ENCODE measurements around the gene STK10.

STK10 gene

DNA sequence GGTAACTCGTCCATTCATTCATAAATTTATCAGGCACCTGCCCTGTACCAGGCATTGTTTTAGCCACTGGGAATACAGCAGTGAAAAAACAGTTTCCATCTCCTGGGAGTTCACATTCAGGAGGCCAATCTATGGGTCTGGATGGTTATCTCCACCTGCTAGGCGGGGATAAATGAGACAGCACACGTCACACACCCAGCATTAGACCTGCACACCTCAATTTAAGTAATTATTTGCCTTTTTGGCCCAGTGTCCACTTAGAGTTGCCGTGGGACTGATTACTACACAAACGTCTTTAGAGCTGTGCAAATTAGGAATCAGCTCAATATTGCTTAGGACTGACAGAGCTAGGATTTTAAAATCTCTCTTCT, 46.1 kb downstream of the STK10 start:
- DNase-seq: no peak

DNA sequence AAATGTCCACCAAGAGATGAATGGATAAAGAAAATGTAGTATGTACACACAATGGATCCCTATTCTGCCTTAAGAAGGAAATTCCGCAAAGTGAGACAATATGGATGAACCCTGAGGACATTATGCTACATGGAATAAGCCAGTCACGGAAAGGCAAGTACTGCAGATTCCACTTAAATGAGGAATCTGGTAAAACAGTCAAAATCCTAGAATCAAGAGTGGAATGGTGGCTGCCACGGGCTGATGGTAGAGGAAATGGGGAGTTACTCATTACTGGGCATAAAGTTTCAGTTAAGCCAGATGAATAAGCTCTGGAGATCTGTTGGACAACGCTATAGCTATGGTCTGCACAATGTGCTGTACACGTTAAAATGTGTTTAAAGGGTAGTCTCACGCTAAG, 47.2 kb downstream of the STK10 start:
- no peak for DNase-seq

DNA sequence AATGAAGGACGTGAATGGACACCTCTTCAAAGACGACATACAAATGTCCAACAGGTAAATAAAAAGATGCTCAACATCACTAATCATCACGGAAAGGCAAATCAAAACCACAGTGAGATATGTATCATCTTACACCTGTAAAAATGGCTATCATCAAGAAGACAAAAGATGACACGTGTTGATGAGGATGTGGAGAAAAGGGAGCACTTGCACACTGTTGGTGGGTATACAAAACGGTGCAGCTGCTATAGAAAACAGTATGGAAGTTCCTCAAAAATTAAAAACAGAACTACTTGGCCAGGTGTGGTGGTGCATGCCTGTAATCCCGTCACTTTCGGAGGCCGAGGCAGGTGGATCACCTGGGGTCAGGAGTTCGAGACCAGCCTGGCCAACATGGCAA, 47.9 kb downstream of the STK10 start:
- DNase-seq: no peak

DNA sequence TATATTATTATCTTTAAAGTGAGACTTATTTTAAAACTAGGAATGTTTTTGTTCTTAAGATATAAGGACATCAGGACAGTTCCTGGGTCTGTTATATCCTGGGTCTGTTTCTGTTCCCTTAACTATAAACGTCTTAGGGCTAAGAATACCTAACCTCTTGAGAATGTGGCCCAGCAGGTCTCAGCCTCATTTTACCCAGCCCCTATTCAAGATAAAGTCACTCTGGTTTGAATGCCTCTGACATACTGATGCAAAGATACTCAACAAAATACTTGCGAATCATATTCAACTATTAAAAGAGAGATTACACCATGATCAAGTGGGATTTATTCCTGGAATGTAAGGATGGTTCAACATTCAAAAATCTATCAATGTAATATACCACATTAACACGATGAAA, 51.0 kb downstream of the STK10 start:
- no peak for DNase-seq

DNA sequence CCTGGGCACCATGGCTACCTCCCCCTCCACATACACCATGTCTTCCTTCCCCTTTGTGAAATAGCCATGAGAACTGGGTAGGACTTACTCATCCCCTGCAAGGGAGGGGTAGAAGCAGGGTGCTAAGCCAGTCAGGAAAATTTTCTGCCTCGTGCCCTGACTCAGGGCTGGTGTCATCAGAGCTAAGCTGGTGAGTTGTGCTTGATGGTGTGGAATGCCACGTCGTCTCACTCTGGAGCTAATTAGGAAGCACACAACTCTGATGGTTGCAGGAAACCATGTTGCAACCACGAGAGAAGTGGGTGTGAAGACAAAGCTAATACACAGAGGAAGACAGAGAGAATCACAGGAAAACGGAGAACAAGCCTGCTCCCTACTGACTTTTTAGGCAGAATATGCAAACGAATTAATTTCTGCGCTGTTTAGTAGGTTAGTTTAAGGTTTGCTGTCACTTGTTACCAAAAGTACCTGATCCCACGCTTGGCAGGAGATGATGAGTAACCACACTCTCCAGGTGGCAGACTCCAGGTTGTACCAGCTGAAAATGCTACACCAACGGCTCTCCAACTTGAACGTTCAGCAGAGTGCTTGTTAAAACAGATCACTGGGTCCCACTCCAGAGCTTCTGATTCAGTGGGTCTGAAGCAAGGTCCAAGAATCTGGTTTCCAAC, 54.5 kb downstream of the STK10 start:
- DNase-seq: no peak

DNA sequence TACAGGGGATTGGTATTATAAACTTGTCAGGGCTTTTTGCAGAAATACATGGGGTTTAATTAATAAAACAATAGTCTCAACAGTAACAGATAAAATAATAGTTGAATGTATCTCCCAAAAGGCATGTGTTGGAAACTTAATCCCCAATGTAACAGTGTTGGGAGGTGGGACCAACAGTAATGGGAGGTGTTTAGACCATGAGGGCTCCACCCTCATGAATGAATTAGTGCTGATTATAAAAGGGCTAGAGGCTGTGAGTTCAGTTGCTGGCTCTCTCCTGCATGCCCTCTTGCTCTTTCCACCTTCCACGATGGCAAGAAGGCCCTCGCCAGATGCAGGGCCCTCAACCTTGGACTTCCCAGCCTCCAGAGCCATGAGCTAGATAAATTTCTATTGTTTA, 56.3 kb downstream of the STK10 start:
- DNase-seq: no peak

DNA sequence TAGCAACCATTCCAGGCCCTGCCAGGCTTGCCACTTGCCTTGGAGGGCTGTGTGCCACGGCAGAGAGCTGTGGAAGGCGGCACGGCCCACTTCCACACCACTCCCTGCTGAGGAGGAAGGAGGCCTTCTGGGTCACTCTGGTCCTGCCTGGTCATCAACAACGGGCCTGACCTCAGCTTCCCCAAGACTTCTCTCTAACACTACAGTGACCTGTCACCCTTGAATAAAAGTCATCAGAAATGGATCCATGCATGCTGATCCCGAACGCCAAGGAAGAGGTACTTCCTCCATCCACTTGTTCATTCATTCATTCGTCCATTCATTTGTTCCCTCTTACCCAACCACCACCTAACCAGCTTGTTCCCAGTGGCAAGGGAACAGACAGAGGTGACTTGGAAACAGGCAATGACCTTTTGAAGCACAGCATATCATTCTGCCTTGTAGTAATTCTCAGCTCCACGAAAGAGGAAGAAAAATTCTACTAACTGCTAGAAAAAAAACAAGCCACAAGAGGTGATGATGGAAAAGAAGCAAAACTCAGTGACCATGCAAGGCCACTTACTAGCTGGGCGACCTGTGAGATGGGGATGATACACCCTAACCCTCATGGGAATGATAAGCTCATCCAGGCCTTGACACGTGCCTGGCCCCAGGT, 58.6 kb downstream of the STK10 start:
- DNase-seq: no peak

DNA sequence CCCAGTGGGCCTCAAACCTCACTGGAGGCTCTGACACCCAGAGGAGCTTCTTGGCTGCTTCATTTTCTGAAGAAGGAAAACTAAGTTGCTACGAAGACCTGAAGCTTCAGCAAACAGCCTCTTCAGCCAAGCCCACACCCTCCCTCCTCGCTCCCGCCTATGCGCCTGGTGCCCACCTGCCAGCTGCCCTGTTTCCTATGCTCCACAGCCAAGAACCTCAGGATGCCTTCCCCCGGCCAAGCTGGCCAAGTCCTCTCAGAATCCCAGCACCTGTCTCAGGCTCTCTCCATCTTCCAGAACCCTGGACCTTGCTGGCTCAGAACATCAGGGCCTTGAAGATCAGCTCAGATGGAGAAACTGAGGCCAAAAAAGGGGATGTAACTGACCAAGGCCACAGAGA, 60.4 kb downstream of the STK10 start:
- DNase-seq: no peak

DNA sequence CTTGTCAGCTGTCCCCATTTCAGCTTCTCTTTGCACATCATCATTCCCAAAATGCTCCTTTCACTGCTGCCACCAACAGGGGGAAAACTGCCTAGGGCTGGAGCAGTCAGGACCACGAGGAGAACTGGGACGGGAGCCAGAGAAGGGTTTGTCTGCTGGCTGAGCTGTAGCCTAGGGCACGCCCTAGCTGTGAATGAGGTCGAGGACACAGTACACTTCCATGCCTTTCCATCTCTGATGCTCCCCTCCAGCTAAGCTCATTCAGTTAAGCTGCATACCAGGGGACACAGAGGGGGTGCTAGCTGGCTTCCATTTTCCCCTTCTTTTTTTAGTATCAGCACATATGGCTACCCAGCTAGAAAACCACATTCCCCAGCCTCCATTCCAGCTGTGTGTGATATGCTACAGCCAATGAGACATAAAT, 64.7 kb downstream of the STK10 start:
- no peak for DNase-seq

DNA sequence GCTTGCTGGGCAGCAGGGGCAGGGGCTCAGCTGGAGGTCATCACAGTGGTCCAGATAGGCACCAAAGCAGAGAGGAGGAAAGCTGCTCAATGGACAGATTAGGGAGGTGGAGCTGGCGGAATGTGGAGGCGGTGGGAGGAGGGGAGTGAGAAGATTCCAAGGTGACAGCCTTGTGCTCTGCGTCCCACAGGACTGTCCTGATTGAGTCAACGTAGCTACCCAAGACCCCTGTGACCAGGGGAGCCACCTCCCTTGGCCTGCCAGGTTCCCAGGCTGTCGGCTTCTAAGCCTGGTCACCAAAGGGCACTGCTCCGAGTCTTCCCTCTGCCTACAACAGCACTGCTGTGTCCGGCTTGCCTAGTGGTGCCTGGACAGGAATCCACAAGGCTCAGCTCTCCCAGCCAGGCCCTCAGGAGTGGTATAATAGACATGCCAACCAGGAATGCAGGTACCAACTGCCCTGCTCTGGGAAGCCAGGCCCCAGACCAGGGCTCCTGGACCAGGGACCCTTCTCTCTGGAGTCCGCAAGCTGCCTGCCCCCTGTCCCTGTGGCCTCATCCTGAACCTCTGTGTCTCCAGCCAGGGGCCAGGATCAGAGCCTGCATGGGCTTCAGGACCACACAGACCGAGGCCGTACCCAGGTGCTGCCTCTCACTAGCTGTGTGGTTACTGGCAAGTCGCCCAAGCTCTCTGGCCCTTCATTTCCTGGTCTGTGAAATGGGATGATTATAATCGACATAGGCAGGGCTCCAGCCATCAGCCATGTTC, 67.9 kb downstream of the STK10 start:
- no peak for DNase-seq

DNA sequence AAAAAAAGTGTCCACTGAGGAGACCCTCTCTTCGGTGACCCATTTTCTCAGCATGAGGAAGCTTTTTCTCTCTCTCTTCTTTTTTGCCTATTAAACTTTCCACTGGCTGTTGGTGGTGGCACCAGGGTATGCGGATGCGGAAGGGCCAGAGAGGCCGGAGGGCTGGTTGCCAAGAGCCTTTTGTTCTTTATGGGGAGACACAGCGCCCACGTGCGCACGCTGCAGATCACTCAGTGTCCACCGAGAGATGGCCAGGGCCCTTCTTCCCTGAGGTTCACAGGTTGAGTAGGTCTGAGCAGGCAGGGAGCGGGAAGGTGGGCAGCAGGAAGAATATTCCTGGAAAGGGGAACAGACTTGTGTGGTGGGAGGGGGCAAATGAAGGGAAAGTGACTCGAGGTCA, 69.1 kb downstream of the STK10 start:
- no peak for DNase-seq

DNA sequence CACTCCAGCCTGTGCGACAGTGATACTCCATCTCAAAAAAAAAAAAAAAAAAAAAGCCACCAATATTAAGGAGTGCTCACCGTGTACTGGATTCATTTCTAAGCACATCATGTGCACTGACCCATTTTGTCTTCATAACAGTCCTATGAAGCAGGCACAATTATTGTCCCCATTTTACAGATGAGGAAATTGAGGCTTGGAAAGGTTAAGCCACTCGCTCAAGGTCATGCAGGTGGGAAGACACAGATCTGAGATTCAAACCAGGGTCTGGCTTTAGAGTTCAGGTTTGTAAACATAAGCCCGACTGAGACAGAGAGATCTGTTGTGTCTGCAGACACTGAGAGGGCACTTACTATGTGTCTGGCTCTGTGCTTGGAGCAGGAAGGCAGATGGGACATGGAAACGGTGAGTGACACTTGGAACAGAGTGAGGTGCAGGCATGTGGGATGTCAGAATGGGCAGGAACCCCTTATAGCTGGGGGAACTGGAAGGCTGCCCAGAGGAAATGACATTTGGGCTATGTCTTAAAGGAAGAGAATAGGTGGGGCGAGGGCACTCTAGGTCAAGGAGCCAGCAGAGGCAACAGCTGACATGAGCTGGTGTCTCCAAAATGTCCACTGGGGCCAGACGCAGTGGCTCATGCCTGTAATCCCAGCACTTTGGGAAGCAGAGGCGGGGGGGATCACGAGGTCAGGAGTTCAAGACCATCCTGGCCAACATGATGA, 69.9 kb downstream of the STK10 start:
- no peak for DNase-seq

DNA sequence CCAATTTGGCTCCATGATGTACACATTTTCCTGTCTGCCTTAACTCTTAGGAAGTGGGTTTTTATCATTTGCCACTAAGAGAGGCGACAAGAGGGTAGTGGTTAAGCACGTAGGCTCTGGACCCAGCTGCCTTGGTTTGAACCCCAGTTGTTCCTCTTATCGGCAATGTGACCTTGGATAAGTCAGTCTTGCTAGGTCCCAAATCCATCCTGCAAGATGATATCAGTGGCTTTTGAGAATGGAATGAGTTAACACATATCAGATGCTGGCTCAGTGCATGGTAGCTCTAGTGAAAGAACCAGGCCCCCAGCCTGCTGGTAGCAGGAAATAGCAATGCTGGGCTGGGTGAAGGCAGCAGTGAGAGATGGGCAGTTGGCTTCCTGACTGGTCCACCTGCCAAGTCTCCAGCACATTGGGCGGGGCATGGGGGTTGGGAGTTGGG, 72.5 kb downstream of the STK10 start:
- no peak for DNase-seq

DNA sequence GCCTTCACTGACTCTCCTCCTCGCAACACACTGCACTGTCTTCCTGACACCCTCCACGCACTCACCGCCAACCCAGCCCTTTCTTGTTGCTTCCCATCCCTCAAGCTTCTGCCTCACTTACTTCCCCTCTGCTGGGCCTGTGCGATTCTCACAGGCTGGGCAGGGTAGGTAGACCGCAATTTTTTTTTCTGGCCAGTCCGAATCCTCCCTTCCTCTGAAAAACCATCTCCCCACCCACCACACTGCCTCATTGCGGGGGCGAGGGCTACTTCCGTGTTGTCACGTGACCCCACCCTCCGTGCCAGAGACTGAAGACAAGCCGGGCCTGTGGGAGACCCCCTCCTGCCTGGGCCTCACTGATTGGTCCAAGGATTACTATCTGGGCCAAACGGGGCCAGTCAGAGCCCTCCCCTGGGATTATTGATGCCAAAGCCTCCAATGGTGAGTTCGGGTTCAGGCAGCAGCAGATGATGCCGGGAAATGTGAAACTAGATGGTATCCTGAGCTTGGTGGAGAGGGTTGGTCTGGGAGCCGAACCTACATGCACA, 73.1 kb downstream of the STK10 start:
- no peak for DNase-seq

DNA sequence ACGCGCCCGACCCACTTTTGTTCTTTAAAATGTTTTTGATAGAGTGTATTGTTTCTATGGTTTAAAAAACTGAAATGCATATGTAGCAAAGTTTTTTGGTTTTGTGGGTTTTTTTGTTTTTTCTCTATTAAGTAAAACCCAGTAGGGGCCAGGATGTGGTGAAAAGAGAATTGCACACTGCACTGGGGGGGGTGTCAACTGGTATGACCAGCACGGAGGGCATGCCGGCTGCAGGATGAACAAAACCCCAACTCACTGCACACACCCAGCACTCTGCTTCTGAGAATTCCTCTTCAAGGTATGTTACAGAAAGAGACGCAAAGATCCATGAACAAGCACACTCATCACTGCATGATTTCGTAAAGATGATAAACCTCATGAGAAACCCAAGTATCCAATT, 75.0 kb downstream of the STK10 start:
- no peak for DNase-seq

DNA sequence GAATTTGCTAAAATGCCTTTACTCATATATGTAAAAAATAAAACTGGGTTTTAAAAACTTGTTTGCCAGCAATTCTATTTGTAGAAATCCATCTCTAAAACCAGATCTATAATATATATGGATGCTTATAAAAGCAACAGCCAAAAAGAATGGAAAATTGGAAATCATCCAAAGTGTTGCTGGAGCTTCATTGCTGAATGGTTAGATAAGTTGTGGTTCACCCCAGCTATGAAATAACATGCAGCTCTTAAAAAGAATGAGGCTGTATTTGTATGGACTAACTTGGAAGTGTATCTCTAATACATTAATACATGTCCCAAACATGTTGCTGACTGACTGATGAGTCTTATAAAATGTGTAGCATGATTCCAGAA, 76.2 kb downstream of the STK10 start:
- DNase-seq: no peak

DNA sequence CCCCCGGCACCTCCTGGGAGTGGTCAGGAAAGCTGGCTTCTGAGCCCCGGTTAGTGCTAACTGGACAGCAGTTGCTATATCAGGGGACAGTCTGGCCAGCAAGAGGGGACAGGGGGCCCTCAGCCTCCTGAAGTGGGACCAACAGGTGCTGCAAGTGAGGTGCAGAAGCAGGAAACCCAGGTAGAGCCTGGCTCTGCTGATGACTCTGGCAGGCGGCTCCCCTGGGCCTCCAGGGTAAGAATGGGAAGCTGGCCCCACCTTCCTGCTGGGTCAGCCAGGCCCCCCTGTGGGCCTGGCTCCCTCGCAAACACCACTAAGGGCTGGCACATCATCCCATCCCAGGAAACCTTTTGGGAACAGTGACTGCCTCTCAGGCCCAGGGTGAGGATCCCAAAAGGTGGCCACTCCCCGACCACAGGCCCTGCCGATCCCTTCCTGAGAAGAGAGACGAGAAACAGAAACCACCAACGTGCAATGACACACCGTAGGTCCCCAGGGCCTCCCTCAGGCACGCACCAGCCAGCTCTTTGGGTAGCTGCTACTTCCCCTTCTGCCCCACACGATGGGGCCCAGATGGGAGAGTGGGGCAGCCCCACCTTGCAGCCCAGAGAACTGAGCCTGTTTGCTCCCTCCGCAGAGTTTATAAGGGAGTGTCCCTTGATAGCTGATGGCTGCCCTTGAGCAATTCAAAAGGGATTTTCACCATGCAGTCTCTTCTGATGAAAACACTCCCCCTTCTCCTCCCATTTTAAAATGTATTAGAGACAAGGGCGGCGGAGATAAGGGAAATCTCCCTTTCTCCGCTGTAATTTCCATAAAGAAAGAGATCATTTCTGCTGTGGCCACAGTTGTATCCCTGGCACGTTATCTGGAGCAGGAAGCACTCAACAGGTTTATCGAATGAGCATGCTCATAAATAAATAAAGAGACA, 76.8 kb downstream of the STK10 start:
- DNase-seq: no peak

DNA sequence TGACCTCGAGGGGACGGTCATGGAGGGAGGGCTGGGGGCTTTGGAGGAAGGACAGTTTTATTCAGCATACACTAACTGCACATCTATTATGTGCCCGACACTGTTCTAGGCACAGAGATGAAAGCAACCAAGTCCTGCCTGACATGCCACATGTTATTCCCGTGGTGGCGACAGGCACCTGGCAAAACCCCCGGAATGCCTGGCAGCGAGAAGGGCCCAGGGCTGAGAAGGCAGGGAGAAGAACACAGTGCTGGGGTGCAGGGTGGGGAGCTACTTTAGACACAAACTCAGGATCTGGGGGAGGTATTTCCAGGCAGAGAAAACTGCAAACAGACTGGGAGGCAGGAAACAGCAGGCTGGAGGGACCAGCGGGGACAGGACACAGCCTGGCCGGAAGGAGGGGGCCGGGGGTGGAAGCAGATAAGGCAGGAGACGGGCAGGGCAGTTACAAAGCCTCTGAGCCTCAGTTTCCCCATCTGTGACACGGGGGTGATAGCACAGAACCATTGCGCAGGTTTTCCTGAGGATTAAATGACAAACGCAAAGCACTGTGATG, 77.7 kb downstream of the STK10 start:
- DNase-seq: no peak

DNA sequence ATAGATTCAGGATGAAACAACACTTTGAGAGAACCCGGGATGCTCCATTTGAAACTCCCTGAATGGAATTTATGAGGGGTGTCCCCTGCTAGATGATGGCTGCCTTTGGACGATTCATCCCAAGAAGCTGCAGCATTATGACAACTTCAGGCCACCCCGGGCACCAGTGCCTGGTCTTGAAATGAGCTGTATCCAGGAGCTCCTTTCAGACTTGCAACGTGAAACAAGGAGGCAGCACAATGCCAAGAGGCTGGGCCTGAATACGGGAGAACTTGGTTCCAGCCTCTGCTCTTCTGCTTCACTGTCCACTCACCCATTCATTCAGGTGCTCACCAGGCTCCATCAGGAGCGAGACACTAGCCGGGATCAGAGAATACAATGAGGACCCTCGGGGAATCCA, 78.3 kb downstream of the STK10 start:
- DNase-seq: no peak

DNA sequence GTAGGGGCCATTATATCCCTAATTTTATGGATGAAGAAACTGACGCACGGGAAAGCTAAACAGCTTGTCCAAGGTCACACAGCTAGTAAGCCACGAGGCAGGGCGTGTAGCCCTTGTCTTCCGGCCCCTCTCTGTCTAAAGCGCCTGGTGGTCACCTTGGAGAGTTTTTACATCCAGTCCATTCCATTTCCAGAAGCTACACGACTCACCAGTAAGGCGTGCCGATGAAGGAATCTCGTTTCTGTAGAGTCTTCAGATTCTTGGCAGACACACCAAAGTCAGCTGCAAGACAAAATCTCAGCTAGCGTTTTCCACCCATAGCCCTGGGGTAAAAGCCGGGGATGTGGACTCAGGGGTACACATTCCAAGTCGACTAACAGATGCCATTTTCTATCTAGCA, 80.5 kb downstream of the STK10 start:
- DNase-seq: no peak

DNA sequence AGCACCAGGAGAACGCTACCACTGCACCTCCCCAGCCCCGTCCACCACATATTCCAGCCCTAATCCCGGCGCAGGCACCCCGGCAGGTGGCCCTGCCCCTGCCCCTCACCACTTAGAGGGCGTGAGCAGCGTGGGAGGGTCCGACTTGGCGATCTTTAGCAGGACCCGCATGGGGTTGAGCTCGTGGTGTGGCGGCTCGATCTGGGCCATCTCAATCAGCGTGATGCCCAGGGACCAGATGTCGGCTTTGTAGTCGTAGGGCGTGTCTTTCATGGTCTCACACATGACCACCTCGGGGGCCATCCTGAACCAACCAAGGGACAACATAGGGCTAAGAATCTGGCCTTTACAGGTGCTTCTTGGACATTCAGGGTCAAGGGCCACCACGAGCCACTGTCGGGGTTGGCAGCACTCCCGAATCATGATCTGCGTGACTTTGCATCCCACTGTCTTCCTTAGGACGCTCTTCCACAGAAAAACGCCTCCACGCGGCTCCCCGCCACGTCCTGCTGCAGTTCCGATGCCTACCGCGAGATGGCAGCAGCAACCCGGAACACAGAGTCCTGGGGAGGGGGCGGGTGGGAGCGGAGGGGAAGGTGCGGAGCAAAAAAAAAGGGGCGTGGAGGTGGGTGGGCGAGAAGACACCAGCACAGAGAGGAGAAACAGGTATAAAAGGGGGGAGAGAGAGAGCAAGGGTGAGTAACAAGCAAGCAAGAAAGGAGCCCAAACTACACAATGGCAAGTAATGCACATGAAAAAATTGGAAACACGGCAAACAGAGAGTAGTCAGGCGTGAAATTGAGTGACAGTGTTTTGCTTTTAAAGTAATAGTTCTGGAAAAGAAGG, 81.3 kb downstream of the STK10 start:
- DNase-seq: no peak

Data from NCI-H526 treated with DMSO at 0.1 percent for 48 hours (cell line).